Stimulated activated CD8-positive, alpha-beta memory T cell treated with anti-CD3 and anti-CD28 coated beads, Interleukin-15, amount 100 ng/mL, for 24 hours (primary cell): ENCODE data around the gene ETV6.

Source experiments
- DNase-seq: peaks from one replicate; pipeline ENCODE4 v3.0.0-alpha.2; 2020; ENCODE audit warnings: low read depth

Gene ETV6

DNA sequence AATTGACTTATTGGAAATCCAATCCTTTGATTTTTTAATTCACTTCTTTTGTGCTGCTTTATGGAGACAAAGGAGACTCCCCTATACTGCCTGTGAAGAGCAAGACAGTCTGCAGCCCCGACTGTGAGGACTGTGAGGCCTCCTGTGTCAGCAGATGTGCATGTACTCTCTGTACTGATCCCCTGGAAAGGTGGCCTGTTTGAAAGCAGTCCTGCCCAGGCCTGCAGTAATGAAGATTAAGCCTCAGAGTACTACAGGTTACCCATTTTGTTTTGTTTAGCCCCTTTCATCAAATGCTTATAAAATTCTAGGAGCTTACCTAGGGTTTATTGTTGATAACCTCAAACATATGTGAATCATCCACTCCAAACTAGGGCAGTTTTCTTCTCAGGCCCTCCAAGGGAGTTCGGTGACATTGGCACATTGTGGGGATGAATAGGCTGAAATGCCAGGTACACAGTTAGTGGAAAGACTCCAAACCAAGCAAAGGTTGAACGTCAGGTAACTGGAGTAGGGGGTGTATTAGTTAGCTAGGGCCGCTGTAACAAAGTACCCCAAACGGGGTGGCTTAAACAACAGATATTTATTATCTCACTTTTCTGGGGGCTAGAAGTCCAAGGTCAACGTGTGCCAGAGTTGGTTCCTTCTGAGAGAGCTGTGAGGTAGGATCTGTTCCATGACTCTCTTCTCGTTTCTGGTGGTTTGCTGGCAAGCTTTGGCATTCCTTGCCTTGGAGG, 212.6 kb downstream of the ETV6 start:
- DNase-seq = no peak

DNA sequence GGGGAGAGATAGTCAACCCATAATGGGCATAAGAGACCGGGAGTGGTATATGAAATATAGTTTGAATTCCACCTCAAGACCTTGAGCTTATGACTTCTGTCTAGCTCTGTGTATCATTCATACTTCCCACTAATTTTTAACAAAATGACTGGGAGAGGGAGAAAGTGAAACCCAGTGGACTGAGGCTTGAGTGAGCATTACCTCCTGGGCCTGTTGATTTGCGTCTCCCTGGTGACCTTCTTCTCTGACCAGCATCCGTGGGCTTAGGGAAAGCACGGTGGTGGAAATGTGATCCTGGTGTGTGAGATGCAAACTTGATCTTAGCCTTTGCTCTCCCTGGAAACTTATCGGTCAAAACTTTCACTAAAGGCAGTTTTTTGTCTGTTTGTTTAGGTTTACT, 213.3 kb downstream of the ETV6 start:
- no peak for DNase-seq

- no peak for DNase-seq
Observed at GRCh38 chr12:11863478-11863906, 214.0 kb downstream of the ETV6 start.

DNA sequence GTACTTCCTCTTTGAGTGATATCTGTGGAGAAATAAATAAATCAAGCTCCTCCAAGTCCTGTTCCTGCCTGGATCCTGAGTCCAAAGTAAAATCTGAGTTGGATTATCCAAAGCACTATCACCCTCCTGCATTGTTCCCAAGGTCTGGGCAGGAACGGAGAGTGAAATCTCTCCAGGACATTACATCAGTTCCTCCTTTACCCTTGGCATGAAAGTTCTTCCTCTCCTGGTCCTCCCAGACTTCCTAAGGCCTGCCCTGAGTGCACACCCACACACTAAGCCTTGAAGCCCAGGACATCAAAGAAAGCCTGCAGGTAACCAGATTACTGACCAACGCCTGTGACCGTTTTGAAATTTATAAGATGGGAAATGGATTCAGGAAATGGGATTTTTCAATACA, 214.5 kb downstream of the ETV6 start:
- no peak for DNase-seq

DNA sequence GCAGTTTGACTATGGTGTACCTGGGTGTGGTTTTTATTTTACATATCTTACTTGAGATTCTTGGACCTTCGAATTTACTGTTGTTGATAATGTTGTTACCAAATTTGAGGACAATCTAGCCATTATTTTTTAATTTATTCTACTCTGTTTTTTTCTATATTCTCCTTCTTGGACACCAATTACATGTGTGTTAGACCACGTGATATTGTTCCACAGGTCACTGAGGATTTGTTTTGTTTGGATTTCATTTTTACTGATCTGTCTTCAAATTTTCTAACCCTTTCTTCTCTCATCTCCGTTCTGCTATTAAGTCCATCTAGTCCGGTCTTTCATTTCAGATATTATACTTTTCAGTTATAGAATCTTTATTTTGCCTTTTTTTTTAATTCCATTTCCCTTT, 216.3 kb downstream of the ETV6 start:
- no peak for DNase-seq

GRCh38 chr12:11868027-11868426, 218.6 kb downstream of the ETV6 start:
- DNase-seq = no peak

DNA sequence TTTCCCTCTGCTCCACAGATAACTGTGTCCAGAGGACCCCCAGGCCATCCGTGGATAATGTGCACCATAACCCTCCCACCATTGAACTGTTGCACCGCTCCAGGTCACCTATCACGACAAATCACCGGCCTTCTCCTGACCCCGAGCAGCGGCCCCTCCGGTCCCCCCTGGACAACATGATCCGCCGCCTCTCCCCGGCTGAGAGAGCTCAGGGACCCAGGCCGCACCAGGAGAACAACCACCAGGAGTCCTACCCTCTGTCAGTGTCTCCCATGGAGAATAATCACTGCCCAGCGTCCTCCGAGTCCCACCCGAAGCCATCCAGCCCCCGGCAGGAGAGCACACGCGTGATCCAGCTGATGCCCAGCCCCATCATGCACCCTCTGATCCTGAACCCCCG, 219.9 kb downstream of the ETV6 start:
- no peak for DNase-seq

GRCh38 chr12:11870041-11870451, 220.6 kb downstream of the ETV6 start:
- no peak for DNase-seq

GRCh38 chr12:11872055-11872454, 222.6 kb downstream of the ETV6 start:
- DNase-seq = no peak

- no peak for DNase-seq
Observed at GRCh38 chr12:11875414-11875935, 226.0 kb downstream of the ETV6 start.

DNA sequence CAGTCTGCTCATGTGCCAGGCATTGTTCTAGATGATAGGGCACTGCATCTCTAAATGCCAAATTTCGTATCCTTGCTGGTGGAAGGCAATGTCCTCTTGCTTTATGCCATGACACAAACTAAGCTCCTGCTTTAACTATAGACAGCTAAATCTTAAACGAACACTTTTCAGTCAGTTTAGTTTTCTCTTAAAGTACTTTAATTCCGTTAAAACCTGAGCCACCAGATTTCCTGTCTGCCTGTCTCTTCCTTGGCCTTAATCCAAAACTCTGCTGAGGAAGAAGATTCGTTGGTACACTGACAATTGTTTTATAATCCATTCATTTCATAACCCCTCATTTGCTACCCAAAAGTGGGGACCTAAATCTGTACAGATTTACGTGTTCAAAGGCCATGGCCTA, 226.8 kb downstream of the ETV6 start:
- no peak for DNase-seq

DNA sequence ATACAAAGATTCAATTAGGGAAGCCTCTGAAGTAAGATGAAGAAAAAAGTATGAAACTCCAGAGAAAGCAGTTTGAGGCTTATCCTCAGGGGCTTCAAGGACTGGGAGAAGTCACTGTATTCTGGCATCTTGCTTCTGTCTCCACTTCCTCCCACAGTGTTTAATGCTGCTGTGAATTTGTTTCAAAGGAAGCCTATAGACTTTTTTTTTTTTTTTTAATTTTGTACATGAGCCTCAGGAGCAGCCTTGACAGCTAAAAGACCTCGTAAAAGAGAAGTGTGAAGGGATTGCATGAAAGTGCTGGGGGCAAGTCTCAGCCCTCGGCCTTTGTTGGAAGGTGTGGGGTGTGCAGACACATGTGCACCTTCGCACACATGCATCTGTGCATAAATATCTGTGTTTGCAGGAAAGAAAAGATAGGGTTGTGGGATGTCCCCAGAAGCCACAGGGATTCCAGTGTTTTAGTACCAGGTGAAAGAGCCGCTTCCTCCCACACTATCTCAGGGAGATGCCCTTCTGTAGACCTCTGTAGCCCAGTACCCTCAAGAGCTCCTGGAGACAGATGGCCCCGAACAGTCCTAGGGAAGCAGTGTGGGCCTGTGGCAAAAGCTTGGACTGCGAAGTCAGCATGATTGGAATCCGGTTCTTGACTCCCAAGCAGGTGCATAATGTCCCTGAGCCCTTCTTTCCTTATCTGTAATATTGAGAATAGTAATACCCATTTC, 227.8 kb downstream of the ETV6 start:
- DNase-seq = no peak

- DNase-seq = no peak
Observed at GRCh38 chr12:11877869-11878780, 228.7 kb downstream of the ETV6 start.

DNA sequence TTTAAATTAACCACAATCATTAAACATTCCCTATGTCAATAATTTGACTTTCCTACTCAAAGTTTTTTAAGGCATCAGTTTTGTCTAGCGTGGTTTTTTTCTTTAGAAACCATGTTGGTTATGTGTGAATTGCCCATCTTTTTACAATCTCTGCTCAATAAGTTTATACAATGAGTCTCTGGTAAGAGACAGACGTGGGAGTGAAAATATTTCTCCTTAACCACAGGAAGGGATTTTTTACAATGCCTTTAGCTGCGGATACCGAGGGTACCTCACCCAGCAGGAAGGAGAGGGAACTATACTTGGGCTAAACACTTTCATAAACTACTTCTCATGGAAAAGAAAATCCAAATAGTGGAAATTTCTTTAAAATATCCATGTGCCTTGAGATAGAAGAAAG, 229.8 kb downstream of the ETV6 start:
- no peak for DNase-seq

GRCh38 chr12:11880381-11880780, 230.9 kb downstream of the ETV6 start:
- DNase-seq = no peak

- DNase-seq = no peak
Observed at GRCh38 chr12:11881835-11882234, 232.4 kb downstream of the ETV6 start.

DNA sequence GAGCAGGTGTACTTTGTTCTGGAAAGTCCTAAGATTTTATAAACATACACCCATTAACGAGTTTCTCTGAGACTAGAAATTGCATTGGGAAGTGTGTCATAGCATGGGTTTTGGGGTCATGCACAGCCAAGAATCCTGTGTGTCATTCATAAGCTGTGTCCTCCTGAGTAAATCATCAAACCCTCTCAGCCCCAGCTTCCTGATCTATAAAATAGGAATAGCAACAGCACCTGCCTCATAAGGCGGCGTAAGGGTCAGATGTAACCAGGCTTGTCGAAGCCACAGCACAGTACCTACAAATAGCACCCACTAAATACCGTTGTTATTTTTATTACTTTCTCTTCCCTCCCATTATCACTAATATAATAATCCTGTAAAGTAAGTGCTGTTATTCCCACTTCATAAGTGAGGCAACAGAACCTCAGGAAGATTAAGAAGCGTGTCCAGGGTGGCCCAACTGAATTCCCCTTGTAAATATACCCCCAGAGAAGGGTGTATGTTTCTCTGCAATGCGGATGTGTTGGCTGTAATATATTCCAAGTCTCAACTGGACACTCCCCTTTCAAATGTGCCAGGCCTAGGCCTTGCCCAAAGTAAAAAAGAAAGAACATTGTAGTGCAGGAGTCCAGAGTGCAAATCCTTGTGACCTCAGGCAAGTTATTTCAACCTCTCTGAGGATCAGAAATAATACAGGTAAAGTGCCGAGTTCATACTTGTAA, 233.0 kb downstream of the ETV6 start:
- DNase-seq = no peak

GRCh38 chr12:11884116-11884515, 234.6 kb downstream of the ETV6 start:
- DNase-seq = no peak

GRCh38 chr12:11884706-11885105, 235.2 kb downstream of the ETV6 start:
- DNase-seq = no peak

DNA sequence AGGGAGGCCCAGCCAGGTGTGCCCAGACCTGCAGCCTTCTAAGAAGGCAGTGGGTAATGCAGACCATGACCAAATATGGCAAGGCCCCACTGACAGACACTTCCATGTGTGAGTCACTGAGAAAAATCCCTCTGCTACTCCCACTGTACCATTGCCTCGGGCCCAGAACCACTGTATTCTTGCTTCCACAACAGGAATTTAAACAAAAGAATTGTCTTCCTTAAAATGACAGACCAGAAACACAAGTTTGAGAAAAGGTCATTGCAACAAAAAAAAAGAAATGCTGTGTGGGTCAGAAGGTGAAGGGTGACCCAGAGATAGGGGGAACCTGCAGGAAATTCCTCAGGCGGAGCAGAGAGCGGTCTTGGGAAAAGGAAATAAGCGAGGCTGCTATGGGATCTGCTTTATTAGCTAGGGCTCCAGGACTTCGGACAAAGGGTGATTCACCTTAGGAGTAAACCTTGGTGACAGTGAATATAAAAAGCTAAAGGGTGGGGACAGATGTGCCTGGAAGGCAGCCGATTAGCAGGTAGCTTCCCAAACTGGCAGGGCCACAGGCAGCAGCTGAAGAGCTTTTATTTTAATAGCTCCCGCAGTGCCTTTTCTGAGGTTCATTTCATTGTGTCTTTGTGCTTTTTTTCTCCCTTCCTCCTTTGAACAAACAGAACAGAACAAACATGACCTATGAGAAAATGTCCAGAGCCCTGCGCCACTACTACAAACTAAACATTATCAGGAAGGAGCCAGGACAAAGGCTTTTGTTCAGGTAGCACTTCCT, 236.0 kb downstream of the ETV6 start:
- DNase-seq = no peak

DNA sequence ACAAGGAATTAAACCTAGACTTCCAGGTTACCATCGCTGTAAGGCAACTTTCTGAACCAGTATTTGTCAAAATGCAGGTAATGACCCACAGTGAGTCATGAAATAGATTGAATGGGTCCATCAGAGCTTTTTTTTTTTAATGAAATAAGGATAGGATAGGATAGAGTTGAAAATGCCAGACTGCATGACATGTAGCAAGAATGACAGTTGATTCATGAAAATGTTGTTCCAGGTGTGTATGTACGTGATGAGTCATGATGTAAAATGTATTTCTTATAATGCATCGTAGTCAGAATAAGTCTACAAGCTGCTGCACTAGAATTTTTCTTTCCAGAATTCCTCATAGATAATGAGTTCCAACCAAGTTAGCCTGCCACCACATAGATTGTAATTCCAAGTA, 236.9 kb downstream of the ETV6 start:
- no peak for DNase-seq
